GM19372 (cell line): ENCODE measurements around the gene OTUB2.
A peak's percentile ranks its signal among the peaks of the same experiment; 100 is the strongest.

Source experiments
- ATAC-seq: cut with Tn5 transposase; IDR thresholded peaks from one replicate; pipeline ENCODE4 v1.9.1; 2021; ENCODE audit warnings: mild to moderate bottlenecking, low read depth, moderate library complexity; ENCODE audit not compliant: unreplicated experiment

Gene OTUB2

DNA sequence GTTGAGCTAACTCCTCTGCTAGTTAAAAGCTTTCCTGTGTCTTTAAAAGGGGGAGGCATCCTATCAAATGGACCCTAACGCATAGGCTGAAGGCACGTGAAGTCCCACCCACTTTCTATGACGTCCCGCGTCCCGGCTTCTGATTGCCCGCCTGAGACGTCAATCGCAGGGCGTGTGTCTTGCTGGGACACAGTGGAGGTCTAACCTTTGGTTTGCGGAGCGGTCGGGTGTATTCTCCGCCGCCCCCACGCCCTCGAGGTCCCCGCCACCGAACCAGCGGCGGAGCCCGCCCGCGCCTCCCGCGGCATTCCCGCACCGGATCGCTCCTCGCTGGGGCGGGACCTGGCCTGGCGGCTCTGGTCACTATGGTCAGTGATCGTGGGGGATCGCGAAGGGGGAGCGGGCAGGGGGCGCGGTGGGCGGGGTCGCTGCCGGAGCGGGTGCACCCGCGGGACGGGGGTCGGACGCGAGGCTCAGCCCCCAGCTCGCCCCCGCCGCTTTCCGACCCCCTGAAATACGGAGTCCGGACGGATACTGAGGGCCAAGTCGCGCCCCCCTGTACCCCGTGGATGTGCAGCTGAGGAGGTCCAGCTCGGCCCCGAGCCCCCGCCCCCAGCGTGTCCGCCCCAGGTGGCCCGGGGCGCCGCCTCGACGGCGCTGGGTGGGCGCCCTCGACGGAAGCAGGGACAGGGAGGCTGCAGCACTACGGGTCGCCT, at the start of gene OTUB2:
Gene OTUB2 (plus strand): TSS at position 168 of the 716 bp plus-strand sequence. CDS start 198 bp downstream, at position 366.
- peak; percentile 100 for ATAC-seq

DNA sequence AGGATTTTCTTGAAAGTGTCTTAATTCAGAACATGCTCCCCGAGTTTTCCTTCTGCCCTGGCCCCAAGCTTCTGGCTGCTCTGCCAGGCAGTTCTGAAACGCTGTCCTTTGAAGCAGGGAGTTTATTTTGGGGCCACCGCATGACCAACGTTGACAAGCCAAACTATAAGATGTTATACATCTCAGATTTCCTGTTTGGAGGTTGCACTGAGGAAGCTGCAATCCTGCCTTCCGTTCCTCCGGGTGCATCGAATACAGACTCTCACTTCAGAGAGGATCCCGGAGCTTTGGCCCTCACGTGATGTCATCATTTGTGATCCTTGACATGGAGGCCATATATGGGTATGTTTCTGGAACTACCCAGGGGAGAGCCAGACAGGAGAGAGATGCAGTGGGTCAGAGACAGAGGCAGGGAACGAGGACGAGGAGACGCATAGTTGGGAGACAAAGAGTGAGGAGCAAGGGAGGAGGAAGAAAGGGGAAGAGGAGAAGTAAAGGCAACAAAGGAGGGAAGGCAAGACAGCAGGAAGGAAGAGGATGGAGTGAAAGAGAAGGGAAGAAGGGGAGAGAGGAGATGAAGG, 49.6 kb upstream of the OTUB2 start, which contains the start of gene ASB2:
Gene ASB2 (minus strand): TSS at position 94 of the 581 bp plus-strand sequence. CDS start 12,031 bp downstream, outside the sequence.
- peak; percentile 3 for ATAC-seq

GRCh38 chr14:93977171-93977570, 49.0 kb upstream of the OTUB2 start:
- ATAC-seq: no peak

GRCh38 chr14:93977790-93978581, 48.2 kb upstream of the OTUB2 start:
- peak; percentile 63 for ATAC-seq

DNA sequence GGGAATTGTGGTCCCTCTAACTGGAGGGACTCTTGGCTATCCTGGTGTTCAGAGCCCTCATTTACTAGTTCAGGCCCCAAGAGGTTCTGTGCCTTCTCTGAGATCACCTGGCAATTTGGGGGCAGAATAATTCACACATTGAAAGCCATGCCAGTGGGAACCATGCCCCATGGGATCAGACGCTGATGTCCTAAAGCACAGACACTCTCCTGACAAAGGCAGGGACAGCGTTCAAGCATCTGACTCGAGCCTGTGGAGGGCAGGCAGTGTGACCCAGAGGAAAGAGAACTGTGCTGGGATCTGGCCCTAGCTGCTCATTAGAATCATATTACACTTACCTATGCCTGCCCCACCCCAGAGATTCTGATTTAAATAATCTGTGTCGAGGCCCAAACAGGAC, 47.4 kb upstream of the OTUB2 start:
- ATAC-seq: peak; percentile 1

DNA sequence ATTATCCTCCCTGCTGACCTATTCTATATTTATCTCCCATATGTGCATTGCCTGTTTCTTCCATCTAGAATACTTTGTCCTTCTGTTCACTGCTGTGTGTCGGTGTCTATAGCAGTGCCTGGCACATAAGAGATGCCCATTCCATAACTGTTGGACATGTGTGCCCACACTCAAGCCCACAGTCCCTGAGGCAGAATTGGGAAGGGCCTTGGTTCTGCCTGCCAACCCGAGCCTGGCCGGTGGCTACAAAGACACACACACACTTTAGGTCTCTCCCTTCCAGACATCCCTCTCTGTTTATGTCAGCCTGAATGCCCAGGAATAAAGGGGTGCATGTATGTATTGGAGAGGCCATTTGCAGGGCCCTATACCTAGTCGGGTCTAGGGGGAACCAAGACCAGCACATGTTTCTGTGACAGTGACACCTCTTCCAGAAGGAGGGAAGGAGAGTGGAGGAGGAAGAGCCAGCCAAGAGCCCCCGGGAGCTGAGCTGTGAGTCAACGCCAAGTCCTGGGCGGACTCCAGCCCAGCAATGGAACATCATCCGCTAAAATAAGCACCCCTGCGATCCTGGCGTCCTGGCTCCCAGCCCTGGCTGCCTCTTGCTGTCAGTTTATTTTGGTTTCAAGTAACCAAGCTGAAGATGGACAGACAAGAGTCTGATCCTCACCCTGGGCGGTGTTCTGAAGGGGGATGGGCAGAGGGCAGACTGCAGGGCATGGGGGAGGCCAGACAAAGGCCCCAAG, 45.5 kb upstream of the OTUB2 start:
- ATAC-seq: no peak

DNA sequence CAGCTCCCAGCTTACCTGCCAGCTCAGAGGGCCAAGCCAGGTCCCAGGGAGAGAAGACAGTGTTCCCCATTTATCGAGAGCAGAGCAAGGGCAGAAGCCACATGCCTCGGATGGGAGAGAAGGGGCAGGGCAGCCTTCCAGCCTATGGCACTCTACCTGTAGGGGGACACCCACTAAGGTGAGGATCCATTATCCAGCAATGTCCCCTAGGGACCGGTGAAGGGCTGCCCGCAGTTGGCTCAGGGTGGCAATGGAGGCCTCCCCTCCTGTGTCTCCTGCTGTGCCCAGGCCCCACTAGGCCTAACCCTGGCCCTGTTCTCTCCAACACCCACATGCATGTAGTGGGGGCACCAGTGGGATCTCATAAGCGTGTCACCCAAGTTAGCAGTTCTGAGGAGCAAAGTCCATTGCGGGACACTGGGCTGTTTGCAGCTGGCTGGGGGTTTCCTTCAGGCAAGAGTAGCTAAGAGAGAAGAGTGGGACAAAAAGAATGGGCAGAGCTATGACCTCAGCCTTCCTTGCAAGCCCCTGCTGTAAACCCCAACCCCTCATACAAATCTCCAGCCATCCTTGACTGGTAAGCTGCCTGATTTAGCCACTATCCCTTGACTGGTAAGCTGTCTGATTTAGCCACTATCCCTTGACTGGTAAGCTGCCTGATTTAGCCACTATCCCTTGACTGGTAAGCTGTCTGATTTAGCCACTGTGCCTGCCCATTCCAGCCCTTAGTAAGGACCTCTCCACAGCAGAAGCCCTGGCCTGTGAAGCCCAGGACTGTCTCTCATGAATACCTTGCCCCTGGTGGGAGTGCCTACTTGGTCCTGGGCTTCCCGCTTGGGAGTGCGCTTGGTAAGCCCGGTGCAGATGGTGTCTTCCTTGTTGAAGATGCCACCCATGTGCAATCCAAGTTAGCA, 44.6 kb upstream of the OTUB2 start:
- no peak for ATAC-seq

GRCh38 chr14:93982230-93983007, 43.7 kb upstream of the OTUB2 start:
- ATAC-seq: no peak

DNA sequence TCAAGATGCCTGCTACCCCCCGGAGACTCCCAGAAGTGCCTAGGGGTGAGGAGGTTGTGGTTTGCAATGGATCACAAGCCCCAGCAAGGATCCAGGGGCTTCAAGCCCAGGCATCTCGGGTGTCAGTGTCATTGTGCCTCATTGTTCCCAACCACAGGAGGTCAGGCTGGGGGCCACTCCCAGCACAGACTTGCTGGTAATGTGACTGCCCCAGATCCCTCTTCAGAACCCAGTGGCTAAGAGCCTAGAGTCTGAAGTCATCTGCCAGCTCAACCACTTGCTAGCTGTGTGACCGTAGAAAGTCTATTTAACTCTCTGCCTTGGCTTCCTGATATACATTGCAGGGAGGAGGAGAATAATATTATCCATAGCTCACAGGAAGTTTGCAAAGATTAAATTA, 42.1 kb upstream of the OTUB2 start:
- no peak for ATAC-seq

- no peak for ATAC-seq
Observed at GRCh38 chr14:93984987-93985410, 41.1 kb upstream of the OTUB2 start.

DNA sequence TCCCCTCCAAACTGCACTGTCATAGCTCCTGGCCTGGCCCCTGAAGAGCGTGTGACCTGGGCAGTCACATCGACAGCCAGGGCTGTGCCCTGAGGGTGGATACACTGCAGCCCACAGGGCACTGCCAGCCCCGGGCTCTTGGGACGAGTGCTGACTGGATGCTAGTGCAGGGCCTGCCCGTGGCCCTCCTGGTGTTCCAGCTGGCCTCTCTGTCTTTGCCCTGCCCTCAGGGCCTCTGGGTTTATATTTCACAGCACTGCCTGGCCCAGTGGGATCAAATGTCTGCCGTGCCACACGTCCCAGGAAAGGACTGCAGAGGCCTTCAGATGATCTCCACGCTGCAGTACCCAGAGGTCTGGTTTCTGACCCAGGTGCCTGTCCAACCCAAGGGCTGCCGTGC, 39.2 kb upstream of the OTUB2 start:
- no peak for ATAC-seq

GRCh38 chr14:93987376-93987775, 38.8 kb upstream of the OTUB2 start:
- no peak for ATAC-seq

DNA sequence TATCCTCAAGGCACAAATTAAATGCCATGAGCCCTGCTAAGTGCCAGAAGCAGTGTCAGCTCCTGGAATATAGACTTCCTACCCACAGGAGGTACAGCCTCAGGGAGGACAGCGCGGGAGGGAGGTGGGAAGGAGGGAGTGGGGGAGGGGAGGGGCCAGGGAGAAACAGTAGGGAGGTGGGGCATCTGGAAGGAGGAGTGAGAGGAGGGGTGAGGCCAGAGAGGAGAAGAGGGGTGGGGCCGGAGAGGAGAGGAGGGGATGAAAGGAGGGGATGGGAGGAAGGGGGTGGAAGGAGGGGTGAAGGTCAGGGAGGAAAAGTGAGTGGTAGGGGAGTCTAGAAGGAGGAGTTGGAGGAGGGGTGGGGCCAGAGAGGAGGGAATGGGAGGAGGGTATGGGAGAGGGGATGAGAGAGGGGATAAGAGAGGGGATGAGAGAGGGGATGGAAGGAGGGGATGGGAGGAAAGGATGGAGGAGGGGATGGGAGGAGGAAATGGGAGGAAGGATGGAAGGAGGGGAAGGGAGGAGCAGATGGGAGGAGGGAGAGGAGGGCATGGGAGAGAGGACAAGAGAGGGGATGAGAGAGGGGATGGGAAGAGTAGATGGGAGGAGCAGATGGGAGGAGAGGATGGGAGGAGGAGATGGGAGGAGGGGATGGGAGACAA, 38.2 kb upstream of the OTUB2 start:
- ATAC-seq: no peak

DNA sequence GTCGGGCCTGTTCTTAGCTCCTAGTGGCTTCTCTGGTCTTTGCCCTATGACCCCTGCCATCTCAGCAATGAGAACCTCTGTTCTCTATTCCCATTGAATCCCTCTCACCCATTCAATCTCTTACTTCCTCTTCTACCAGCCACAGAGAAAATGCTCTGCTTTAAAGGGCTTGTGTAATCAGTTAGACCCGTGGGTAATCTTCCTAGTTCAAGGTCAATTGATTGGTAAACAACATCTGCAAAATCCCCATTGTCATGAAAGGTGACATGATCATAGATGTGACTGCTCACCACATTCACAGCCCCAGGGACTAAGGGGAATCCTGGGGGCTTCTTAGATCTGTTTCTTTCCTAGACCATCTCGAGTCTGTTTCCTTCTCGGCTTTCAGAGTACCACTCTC, 36.2 kb upstream of the OTUB2 start:
- peak; percentile 58 for ATAC-seq

DNA sequence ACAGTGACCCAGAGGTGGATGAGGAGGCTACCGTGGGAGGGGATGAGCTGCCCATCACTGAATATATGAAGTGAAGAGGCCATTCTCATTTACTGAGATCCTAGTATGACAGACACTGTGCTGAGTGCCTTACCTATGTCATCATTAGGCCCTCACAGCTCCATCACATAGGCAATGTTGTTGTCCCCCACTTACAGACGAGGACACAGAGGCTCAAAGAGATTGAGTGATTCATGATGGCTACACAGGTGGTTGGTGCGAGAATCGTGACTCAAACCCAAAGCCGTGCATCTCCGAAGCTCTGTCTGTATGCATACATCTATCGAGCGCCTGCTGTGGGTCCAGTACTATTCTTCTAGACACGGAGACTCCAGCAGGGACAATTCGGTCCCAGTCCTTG, 34.9 kb upstream of the OTUB2 start:
- ATAC-seq: no peak

- no peak for ATAC-seq
Observed at GRCh38 chr14:93991649-93992048, 34.5 kb upstream of the OTUB2 start.

DNA sequence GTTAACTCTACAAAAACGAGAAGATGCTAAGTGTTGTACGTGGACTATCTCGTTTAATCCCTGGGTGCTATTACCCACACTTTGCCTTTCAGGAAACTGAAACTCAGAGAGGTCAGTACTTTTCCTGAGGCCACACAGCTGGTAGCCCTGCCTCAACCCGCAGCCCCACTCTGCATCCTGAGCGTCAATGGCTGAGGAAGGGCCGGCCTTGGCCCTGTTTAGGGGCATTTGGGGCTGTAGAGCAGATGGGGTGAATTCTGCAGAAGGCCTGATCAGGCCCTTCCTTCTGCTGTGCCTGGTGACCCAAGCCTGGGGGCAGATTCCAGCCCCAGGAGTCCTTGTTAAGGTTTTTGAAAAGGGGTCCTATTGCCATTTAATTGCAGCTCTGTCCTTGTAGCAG, 32.8 kb upstream of the OTUB2 start:
- ATAC-seq: no peak

- no peak for ATAC-seq
Observed at GRCh38 chr14:93994919-93995682, 31.0 kb upstream of the OTUB2 start.
